Fibroblast of lung (primary cell): Measurements from ENCODE around the gene BTBD1.

Experiments used
- CTCF ChIP-seq, 2 donors: IDR thresholded peaks in 1 of 2; conservative IDR thresholded peaks in 1 of 2; 1 replicate in 1 of 2; 2 replicates in 1 of 2; pipeline ENCODE4 v1.5.1; 2011 to 2012; ENCODE audit warnings: low read length in 2 of 2, control low read depth in 1 of 2, inconsistent platforms in 1 of 2, low read depth in 1 of 2, mild to moderate bottlenecking in 1 of 2
- EZH2 ChIP-seq: IDR thresholded peaks from 2 replicates; pipeline ENCODE4 v1.5.1; 2012; ENCODE audit warnings: low read length, control low read depth, mild to moderate bottlenecking; ENCODE audit errors: missing control alignments

- TF ChIP-seq CTCF (conservative IDR thresholded peaks at IDR 0.05 in 1 of 2, IDR thresholded peaks at IDR 0.05 in 1 of 2; ENCODE audit: low read depth in 1 of 2, low read length in 2 of 2) (no peak), EZH2 (no peak)
Observed at GRCh38 chr15:83065431-83065830, 1.6 kb downstream of the BTBD1 start.
